ENCODE results near the gene SREBF2.

Gene SREBF2

DNA sequence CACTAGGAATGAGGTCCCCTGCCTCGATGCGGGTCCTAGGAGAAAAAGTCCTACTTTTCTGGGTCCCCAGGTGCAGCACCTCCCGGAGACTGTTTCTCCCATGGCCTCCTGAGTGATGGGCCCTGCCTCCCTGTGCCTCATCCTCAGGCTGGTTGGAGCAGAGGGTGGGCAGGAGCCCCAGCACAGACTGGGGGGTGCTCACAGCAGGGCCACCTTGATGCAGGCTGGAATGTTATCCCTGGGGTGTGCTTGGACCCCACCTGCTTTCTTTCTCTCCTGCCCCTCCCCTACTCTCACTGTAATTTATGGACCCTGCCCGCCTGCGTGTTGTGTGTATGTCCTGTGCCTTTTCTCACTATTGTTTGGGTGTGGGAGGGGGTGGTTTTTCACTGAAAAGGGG is 73.9 kb downstream of the SREBF2 start:
- no peak overlapping the region for H3K4me3 ChIP-seq (ENCODE audit: low read depth, low read length)
- TF ChIP-seq, protein P1, sequence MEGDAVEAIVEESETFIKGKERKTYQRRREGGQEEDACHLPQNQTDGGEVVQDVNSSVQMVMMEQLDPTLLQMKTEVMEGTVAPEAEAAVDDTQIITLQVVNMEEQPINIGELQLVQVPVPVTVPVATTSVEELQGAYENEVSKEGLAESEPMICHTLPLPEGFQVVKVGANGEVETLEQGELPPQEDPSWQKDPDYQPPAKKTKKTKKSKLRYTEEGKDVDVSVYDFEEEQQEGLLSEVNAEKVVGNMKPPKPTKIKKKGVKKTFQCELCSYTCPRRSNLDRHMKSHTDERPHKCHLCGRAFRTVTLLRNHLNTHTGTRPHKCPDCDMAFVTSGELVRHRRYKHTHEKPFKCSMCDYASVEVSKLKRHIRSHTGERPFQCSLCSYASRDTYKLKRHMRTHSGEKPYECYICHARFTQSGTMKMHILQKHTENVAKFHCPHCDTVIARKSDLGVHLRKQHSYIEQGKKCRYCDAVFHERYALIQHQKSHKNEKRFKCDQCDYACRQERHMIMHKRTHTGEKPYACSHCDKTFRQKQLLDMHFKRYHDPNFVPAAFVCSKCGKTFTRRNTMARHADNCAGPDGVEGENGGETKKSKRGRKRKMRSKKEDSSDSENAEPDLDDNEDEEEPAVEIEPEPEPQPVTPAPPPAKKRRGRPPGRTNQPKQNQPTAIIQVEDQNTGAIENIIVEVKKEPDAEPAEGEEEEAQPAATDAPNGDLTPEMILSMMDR (IDR thresholded peaks at IDR 0.05; ENCODE audit: insufficient read depth, low read length, missing control alignments) = no peak
- ChIA-PET POLR2A (no interaction called here), CTCF (interaction anchor here (1.4 to 3.6 kb wide), 3 partner anchors 16 to 209 kb away, joined by 3 to 12 read pairs (median 4); partner anchors contain the start of gene TNFRSF13C)
- DNase-seq (ENCODE audit: low read depth, low spot score) = no peak

DNA sequence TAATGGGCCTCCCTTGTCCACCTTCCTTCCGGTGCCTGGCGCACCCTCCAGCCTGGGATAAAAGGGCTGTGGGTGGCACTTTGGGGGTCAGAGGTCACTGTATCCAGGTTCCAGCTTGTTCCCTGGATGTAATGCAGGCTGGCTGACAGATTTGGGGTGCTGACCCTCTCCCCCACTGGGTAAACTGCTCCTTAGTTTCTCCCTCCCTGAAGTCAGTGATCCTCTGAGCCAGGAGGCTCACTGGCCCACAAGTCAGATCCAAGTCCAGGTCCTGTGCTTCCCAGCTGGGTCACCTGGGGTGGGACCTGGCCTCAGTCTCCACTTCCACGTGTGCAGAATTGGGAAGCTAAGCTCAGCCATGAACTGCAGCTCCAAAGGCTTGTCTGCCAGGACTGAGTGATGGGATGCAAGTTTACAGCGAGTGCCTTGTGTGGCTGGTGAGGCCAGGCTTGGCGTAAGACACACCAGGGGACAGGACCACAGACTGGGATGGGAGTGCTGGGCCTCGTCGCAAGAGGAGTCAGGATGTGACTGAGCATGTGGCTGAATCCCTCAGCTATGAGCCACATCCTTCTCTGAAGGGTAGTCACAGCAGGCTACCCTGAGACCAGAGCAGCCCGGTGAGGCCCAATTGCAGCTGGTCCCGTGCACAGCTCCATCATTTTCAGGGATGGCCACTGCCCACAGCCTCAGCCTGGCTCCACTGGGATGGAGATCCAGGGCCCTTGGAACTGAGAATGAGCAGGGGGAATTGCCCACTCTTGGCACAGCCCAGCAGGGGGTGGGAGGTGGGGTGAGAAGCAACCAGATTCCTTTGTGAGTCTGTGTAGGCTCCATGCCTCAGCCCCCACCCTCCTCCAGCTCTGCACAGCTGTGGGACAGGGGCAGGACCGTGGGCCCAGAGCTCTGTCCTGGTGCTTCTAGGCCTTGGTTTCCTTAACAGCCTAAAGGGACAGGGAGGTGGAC is 74.8 kb downstream of the SREBF2 start:
- TF ChIP-seq, protein P1 (IDR thresholded peaks at IDR 0.05; ENCODE audit: insufficient read depth, low read length, missing control alignments) = no peak
- no peak overlapping the region for H3K4me3 ChIP-seq (ENCODE audit: low read depth, low read length)
- no peak for DNase-seq (ENCODE audit: low read depth, low spot score)
- POLR2A ChIA-PET = interaction anchor here (0.5 to 1.3 kb wide), 3 partner anchors 9 to 433 kb away, joined by 3 to 4 read pairs (median 3); no protein-coding TSS in a partner anchor
- CTCF ChIA-PET = interaction anchor here (0.9 to 1.7 kb wide), 5 partner anchors 18 to 210 kb away, joined by 3 to 7 read pairs (median 3); no protein-coding TSS in a partner anchor

DNA sequence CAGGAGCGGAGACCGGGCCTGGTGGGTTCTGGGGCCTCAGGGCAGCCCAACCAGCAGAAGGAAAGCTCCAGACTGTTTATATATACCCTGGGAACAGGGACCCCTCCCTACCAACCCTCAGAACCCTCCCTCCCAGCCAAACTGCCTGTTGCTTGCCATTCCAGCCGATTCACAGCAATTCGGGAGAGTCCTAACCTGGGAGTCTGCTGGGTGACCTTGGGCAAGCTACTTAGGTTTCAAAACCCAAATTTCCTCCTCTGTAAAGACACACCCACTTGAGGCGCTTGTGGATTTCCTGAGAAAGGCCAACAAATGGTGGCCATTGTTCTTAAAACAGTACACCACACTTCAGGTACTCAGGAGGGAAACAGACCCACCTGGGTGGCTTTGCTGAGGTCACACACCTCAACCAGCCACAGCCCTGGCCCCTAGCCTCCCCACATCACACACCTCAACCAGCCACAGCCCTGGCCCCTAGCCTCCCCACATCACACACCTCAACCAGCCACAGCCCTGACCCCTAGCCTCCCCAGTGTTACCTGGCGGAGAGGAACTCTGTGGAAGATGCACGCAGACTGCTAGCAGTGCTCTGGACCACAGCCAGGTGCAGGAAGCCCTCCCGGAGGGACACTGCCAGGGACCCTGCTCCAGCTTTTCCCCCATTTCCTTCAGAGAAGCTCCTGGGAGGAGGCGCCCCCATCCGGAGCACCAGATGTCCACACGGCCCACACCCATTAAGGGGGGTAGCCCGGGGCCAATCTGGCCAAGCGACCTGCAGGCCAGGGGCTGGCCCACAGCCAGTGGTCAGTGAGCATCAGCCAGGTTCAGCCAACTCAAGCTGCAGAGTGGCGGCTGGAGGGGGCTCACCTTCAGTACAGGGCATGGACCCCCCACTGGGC is 75.8 kb downstream of the SREBF2 start:
- no peak overlapping the region for H3K4me3 ChIP-seq (ENCODE audit: low read depth, low read length)
- DNase-seq (ENCODE audit: low read depth, low spot score) = no peak
- POLR2A ChIA-PET = interaction anchor here (0.5 to 1.3 kb wide), 2 partner anchors 14 to 434 kb away, joined by 3 to 4 read pairs; no protein-coding TSS in a partner anchor
- TF ChIP-seq, protein P1 (IDR thresholded peaks at IDR 0.05; ENCODE audit: insufficient read depth, low read length, missing control alignments) = no peak
- CTCF ChIA-PET = interaction anchor here (0.9 to 1.7 kb wide), 4 partner anchors 17 to 211 kb away, joined by 3 to 7 read pairs (median 4); no protein-coding TSS in a partner anchor

DNA sequence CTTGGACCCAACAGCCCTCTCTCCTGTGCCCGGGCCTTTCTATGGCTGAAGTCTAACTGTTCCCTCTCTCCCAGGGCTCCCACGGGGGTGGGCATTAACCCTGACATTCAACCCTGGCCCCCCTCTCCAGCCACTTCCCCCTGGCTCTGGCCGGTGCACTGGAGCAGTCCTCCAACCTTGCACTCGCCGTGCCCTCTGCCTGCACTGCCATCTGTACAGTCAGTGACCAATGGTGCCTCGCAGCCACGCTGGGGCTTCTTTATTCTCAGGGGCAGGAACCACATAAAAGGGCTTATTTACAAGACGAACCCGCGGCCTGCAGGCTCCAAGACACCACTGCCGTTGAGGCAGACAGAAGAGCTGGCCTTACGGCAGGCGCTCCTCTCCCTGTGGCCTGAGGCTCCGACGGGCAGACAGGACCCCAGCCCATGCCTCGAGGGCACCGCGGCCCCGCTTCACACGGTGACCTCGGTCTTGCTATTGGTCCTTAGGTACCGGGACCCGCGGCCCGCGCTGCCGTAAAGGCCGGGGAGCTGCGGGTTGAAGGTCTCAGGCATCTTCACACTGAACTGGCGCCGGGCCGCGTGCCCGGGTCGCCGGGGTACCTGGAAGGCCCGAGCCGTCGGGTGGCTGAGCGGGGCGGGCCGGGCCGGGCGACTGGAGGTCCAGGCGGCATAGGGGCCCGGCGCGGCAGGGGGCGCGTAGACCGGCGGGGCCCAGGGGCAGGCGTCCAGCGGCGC is 76.6 kb downstream of the SREBF2 start:
- CTCF ChIA-PET = no interaction called here
- POLR2A ChIA-PET = no interaction called here

More for the DNA sequence above, 76.6 kb downstream of the SREBF2 start:
- TF ChIP-seq, protein P1 (IDR thresholded peaks at IDR 0.05; ENCODE audit: insufficient read depth, low read length, missing control alignments) = no peak
- no peak for DNase-seq (ENCODE audit: low read depth, low spot score)
- H3K4me3 ChIP-seq (ENCODE audit: low read depth, low read length) = no peak overlapping the region
